Occipital lobe (tissue), 2 donors: Measurements from ENCODE around the gene PMCH. TPM values are rescaled to one million over a fixed set of nuclear protein-coding genes. Genes with fewer than 3 reads are reported as not detected.
"Not testable (repeated sequence)": the region's sequence is repeated elsewhere in the genome, so short reads cannot be mapped to it uniquely, and the experiment has no call there.

Experiments
- DNase-seq: peaks from one replicate; lab custom pipeline; 2025; lab: John Stamatoyannopoulos, UW
- total RNA-seq: library from RNA; depleted of rRNA; stranded (reverse); fragments of >200 nt; gene quantifications from one replicate; pipeline ENCODE4 v1.2.3, GENCODE V29; 2014

Gene PMCH, protein sequence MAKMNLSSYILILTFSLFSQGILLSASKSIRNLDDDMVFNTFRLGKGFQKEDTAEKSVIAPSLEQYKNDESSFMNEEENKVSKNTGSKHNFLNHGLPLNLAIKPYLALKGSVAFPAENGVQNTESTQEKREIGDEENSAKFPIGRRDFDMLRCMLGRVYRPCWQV
- total RNA-seq, result not detected

DNA sequence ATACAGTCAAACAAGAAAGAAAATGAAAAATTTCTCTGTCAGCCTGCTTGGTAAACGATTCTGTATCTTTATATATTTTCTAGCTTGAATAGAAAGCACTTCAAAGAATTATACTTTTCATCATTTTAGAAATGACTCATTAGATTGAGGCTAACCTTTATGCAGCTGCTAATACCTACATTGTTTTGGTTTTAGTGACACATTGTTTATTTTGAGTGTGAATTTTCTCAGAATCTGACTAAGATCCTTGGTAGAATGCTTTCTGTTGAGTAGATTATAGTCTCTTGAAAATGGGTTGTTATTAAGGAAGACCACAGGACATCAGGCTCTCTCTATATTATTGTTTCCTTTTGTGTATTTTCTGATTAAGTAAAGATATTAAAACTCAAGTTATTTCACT lies at the start of gene PMCH:
Gene PMCH (minus strand): TSS at position 45 of the 400 bp plus-strand sequence. CDS start 63 bp downstream, outside the sequence.
- no peak for DNase-seq

- DNase-seq, result not testable (repeated sequence)
Observed at GRCh38 chr12:102240859-102241258, 43.2 kb upstream of the PMCH start.

GRCh38 chr12:102234599-102234998 lies 37.0 kb upstream of the PMCH start:
- DNase-seq, result no peak

GRCh38 chr12:102232446-102232845 lies 34.8 kb upstream of the PMCH start:
- DNase-seq, result no peak

DNA sequence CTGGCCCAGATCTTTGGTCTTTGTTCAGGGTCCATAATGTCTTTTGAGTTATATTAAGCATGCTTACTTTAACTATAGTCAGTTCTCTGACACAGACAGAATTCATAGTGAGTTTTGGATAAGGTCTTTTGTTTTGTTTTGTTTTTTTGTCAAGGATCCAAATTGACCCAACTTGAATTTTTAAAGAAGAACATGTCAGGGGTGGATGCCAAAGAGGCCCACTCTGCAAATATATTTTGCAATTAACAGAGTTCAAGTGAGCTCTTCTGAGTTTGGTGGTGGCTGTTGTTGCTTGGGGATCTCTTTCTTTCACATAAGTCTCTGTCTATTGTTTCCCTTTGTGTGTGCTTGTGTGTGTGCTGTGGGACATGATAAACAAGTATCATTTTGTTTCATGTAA lies 34.4 kb upstream of the PMCH start:
- no peak for DNase-seq

DNA sequence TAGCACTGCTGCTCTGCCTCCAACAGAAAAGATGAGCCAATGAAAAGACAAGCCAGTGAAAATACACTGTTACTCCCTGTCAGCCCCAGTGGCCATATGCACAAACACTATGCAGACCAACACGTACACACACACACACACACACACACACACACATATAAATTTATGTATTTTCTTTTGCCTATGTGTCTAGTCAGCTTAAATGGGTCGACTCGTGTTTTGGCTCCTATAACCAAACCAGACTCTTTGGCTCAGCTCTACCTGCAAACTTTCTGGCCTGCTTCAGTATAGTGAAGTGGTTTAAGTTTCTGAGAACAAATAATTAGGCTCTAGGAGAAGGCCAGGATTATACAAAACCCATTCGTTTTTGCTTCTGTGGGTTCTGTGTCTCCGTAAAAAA lies 30.3 kb upstream of the PMCH start:
- DNase-seq, result no peak

- no peak for DNase-seq
Observed at GRCh38 chr12:102220736-102221135, 23.1 kb upstream of the PMCH start.

DNA sequence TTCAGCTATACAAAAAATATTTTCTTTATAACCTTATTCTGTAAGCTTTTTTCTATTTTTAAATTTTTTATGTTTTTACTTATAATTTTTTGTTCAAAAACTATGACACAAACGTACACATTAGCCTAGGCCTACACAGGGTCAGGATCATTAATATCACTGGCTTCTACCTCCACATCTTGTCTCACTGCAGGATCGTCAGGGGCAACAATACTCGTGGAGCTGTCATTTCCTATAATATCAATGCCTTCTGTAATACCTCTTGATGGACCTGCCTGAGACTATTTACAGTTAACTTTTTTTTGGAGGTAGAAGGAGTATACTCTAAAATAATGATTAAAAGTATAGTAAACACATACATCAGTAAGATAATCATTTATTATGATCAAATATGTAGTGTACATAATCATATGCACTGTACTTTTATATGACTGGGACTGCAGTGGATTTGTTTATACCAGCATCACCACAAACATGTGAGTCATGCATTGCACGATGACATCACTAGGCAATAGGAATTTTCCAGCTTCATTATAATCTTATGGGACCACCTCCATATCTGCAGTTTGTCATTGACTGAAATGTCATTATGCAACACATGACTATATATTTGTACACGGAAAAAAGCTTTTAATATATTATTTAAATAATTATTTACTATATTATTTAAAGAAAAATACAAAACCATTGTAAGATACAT lies 18.5 kb upstream of the PMCH start:
- no peak for DNase-seq

DNA sequence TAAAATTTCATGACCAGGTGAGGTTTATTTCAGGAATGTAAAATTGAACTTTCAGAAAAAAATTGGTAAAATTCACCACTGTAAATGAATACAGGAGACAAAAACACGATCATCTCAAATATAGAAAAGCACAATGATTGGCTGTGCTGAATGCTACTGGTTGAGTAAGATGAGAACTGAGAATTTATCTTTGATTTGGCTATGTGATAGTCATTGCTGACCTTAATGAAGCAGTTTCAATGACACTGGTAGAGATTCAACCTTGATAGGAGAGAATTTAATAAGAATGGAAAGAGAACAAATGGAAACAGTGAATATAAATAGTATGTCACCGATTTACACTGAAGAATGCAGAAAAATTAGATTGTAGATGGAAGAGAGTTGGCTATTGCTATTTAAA lies 6.4 kb upstream of the PMCH start:
- DNase-seq, result no peak

GRCh38 chr12:102202556-102202955 lies 4.9 kb upstream of the PMCH start:
- DNase-seq, result no peak

DNA sequence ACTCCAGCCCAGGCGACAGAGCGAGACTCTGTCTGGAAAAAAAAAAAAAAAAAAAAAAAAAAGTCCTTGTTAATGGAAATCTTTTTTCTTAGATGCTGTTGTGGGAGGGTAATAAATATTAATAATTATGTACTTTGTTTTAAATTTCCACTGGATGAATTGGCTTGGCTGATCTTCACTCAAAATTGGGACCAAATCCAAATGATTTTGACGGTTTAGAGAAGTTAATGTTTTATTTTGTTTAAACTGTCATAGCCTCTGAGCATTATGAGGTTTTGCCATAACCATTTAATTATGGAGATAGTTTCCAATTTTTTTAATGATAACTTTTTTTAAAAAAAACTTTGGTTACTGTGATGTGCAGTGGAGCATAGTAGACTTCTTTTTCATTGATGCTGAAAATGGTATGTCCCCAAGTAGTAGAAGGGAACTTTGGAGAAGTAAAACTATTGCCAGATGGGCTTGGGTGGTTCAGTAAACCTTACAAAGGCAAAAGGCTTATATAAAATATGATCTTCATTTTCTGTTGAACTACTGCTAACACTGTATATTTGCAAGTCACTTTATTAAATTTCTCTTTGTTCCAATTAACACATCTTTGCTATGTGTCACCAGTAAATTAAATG lies 3.9 kb upstream of the PMCH start:
- DNase-seq, result no peak

- no peak for DNase-seq
Observed at GRCh38 chr12:102195826-102196225, 1.8 kb downstream of the PMCH start.

GRCh38 chr12:102182635-102183034 lies 15.0 kb downstream of the PMCH start:
- DNase-seq, result no peak

DNA sequence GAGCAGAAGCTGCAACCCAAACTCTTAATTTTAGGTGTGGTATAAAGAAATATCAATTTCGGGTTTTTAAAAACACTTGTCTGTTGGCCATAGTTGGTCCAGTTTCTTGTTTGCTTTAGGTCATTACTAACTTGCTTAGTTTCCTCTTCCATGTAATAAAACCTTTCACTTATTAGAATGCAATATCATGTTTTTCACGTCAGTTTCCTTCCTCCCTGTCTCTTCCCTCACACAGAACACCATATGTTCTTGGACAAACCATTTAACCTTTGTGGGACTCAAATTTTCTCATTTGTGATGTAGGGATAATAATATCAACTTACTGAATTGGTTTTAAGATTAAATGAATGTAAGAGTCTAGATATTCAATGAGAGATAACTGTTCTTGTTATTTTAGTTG lies 22.9 kb downstream of the PMCH start:
- no peak for DNase-seq

- no peak for DNase-seq
Observed at GRCh38 chr12:102174117-102174516, 23.5 kb downstream of the PMCH start.

DNA sequence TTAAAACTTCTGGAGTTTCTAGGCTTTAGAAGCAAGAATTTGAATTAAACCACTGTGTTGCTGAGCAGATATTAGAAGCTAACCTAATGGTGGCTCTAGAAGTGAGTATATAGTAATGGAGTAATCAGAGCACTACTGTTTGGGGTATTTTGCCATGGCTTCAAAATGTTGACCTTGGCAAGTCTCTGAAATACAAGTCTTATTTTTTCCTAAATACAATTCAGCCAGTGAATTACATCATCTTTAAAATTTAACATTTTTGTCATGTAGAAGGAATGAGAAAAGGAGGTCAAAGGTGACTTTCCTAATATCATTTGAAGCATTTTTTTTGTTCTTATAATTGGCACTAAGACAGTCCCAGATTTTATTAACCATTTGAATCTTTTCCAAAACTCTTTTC lies 25.2 kb downstream of the PMCH start:
- no peak for DNase-seq

- DNase-seq, result no peak
Observed at GRCh38 chr12:102171951-102172350, 25.7 kb downstream of the PMCH start.

GRCh38 chr12:102169922-102170621 lies 27.6 kb downstream of the PMCH start:
- DNase-seq, result no peak

- DNase-seq, result no peak
Observed at GRCh38 chr12:102167821-102168604, 29.6 kb downstream of the PMCH start.

- no peak for DNase-seq
Observed at GRCh38 chr12:102163383-102163782, 34.2 kb downstream of the PMCH start.

GRCh38 chr12:102155206-102155605 lies 42.4 kb downstream of the PMCH start:
- not testable (repeated sequence) for DNase-seq
